SK-N-SH (cell line): Measurements from ENCODE around the gene AP4M1.

Experiments used
- CHD2 ChIP-seq: fragments of 150-350 bp; IDR thresholded peaks from 2 replicates; pipeline ENCODE4 v1.6.1; 2018; ENCODE audit warnings: low read length; ENCODE audit not compliant: partially characterized antibody
- EP300 ChIP-seq, 2 experiments: IDR thresholded peaks; 2 replicates each; pipeline versions ENCODE4 v1.4.0 to v1.6.1; 2012; ENCODE audit warnings: borderline replicate concordance in 1 of 2, low read depth in 1 of 2, low read length in 1 of 2
- RFX5 ChIP-seq: IDR thresholded peaks from 2 replicates; pipeline ENCODE4 v1.6.1; 2012; ENCODE audit warnings: mild to moderate bottlenecking, improper control_type of control experiment, low read length
- RXRA ChIP-seq: IDR thresholded peaks from 2 replicates; pipeline ENCODE4 v1.4.0; 2012; ENCODE audit warnings: low read depth, mild to moderate bottlenecking, borderline replicate concordance
- SIN3A ChIP-seq: IDR thresholded peaks from 2 replicates; pipeline ENCODE4 v1.6.1; 2012; ENCODE audit warnings: low read depth, mild to moderate bottlenecking, low read length, moderate library complexity, borderline replicate concordance
- SMC3 ChIP-seq: IDR thresholded peaks from 2 replicates; pipeline ENCODE4 v1.6.1; 2012; ENCODE audit warnings: low read depth, low read length, improper control_type of control experiment
- TCF12 ChIP-seq: IDR thresholded peaks from 2 replicates; pipeline ENCODE4 v1.4.0; 2012
- TF ChIP-seq, protein P1 (sequence below): IDR thresholded peaks from 2 replicates; pipeline ENCODE4 v1.6.1; 2012; ENCODE audit warnings: mild to moderate bottlenecking, low read depth, low read length, moderate library complexity
- TF ChIP-seq, protein P2 (sequence below): fragments of 200-600 bp; sonication (generic); IDR thresholded peaks from 2 replicates; pipeline ENCODE4 v1.6.1; 2017; ENCODE audit warnings: antibody characterized with exemption, mild to moderate bottlenecking, moderate library complexity
- TF ChIP-seq, protein P3 (sequence below): fragments of 150-350 bp; IDR thresholded peaks from 2 replicates; pipeline ENCODE4 v1.6.1; 2017; ENCODE audit warnings: antibody characterized with exemption, low read length, low read depth, borderline replicate concordance

DNA sequence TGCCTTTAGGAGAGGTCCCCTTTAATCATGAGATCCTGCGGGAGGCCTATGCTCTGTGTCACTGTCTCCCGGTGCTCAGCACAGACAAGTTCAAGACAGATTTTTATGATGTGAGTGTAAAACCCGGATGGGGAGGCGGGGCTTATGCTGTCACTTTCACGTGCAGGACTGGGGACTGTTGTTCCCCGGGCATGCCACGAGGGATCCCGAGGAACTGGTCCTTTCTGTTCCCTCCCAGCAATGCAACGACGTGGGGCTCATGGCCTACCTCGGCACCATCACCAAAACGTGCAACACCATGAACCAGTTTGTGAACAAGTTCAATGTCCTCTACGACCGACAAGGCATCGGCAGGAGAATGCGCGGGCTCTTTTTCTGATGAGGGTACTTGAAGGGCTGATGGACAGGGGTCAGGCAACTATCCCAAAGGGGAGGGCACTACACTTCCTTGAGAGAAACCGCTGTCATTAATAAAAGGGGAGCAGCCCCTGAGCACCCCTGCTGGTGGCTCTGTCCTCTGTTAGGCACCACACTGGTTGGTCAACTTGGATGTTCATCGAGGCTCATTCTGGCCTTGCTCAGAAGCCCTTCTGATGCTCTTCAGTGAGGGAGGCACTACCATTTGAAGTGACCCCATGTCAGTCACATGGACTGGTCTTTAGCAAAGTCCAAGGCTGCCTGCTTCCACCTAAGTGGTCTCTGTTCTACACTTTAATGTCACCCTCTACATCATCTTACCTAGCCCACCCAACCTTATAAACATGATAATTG lies 9.8 kb upstream of the AP4M1 start:
- no peak for TF ChIP-seq RXRA
- TF ChIP-seq, protein P1, sequence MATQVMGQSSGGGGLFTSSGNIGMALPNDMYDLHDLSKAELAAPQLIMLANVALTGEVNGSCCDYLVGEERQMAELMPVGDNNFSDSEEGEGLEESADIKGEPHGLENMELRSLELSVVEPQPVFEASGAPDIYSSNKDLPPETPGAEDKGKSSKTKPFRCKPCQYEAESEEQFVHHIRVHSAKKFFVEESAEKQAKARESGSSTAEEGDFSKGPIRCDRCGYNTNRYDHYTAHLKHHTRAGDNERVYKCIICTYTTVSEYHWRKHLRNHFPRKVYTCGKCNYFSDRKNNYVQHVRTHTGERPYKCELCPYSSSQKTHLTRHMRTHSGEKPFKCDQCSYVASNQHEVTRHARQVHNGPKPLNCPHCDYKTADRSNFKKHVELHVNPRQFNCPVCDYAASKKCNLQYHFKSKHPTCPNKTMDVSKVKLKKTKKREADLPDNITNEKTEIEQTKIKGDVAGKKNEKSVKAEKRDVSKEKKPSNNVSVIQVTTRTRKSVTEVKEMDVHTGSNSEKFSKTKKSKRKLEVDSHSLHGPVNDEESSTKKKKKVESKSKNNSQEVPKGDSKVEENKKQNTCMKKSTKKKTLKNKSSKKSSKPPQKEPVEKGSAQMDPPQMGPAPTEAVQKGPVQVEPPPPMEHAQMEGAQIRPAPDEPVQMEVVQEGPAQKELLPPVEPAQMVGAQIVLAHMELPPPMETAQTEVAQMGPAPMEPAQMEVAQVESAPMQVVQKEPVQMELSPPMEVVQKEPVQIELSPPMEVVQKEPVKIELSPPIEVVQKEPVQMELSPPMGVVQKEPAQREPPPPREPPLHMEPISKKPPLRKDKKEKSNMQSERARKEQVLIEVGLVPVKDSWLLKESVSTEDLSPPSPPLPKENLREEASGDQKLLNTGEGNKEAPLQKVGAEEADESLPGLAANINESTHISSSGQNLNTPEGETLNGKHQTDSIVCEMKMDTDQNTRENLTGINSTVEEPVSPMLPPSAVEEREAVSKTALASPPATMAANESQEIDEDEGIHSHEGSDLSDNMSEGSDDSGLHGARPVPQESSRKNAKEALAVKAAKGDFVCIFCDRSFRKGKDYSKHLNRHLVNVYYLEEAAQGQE: no peak
- no peak for TF ChIP-seq SMC3
- TF ChIP-seq, protein P2, sequence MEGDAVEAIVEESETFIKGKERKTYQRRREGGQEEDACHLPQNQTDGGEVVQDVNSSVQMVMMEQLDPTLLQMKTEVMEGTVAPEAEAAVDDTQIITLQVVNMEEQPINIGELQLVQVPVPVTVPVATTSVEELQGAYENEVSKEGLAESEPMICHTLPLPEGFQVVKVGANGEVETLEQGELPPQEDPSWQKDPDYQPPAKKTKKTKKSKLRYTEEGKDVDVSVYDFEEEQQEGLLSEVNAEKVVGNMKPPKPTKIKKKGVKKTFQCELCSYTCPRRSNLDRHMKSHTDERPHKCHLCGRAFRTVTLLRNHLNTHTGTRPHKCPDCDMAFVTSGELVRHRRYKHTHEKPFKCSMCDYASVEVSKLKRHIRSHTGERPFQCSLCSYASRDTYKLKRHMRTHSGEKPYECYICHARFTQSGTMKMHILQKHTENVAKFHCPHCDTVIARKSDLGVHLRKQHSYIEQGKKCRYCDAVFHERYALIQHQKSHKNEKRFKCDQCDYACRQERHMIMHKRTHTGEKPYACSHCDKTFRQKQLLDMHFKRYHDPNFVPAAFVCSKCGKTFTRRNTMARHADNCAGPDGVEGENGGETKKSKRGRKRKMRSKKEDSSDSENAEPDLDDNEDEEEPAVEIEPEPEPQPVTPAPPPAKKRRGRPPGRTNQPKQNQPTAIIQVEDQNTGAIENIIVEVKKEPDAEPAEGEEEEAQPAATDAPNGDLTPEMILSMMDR: peak; percentile 42
- no peak for TF ChIP-seq TCF12
- no peak for TF ChIP-seq CHD2
- TF ChIP-seq RFX5: no peak
- peak; percentile 87; the same call in 1 of the 2 replicates for TF ChIP-seq SIN3A
- TF ChIP-seq, protein P3, sequence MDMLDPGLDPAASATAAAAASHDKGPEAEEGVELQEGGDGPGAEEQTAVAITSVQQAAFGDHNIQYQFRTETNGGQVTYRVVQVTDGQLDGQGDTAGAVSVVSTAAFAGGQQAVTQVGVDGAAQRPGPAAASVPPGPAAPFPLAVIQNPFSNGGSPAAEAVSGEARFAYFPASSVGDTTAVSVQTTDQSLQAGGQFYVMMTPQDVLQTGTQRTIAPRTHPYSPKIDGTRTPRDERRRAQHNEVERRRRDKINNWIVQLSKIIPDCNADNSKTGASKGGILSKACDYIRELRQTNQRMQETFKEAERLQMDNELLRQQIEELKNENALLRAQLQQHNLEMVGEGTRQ: no peak
- no peak for TF ChIP-seq EP300 (IDR thresholded peaks at IDR 0.05; ENCODE audit: borderline replicate concordance in 1 of 2, low read depth in 1 of 2, low read length in 1 of 2)
